GM12878 (cell line): ENCODE results near the gene SNX4. TPM values are rescaled to one million over a fixed set of nuclear protein-coding genes. Genes with fewer than 3 reads are reported as not detected.

ENCODE experiments used
- ATAC-seq: fragments of 200-7000 bp; cut with Tn5 transposase; 3 replicates; pipeline ENCODE4 v1.9.1; 2020; ENCODE audit warnings: mild to moderate bottlenecking, moderate library complexity
- BruUV-seq: library from RNA; stranded (reverse); fragments of 400-500 nt; replicated peaks from 2 replicates; lab custom pipeline; 2021; lab: Mats Ljungman, UMichigan
- CTCF ChIA-PET: fragments of 300-600 bp; sonication (Branson Sonifier 250); formaldehyde crosslinking; extraction: SDS; loops from one replicate; lab custom pipeline; 2021; ENCODE audit warnings: inconsistent platforms; lab: Yijun Ruan, JAX
- POLR2A ChIA-PET: fragments of 350-600 bp; formaldehyde crosslinking; extraction: SDS; loops from one replicate; lab custom pipeline; 2021; ENCODE audit warnings: inconsistent platforms; lab: Charles Lee
- RAD21 ChIA-PET: fragments of 300-600 bp; sonication (Branson Sonifier 250); formaldehyde crosslinking; loops from one replicate; lab custom pipeline; 2023; ENCODE audit warnings: antibody characterized with exemption; ENCODE audit not compliant: unreplicated experiment; lab: Charles Lee
- SMC1A ChIA-PET: fragments of 300-600 bp; sonication (Branson Sonifier 250); formaldehyde crosslinking; loops from one replicate; lab custom pipeline; 2023; ENCODE audit not compliant: unreplicated experiment, uncharacterized antibody; lab: Charles Lee
- DNase-seq: peaks from one replicate; pipeline ENCODE4 v3.0.0-alpha.2; 2011; ENCODE audit warnings: low read depth, low spot score
- FAIRE-seq: peaks from 3 replicates; lab custom pipeline; 2011; peaks lifted over from hg19 to GRCh38; lab: Jason Lieb, UNC
- H2AFZ ChIP-seq: 2 replicates; pipeline ENCODE4 v1.6.0; 2011; ENCODE audit warnings: low read depth, low read length, control low read depth; ENCODE audit not compliant: control insufficient read depth
- H3K27ac ChIP-seq: 2 replicates; pipeline ENCODE4 v1.5.1; 2011; ENCODE audit warnings: control low read depth; ENCODE audit not compliant: control insufficient read depth, insufficient read depth
- H3K27me3 ChIP-seq, 2 experiments: replicated peaks in 1 of 2; 2 replicates each; pipeline versions ENCODE4 v1.6.0 to v1.6.1; 2011; ENCODE audit warnings: low read length in 1 of 2; ENCODE audit not compliant: control insufficient read depth in 2 of 2, insufficient read depth in 2 of 2
- H3K36me3 ChIP-seq, 2 experiments: 2 replicates each; pipeline ENCODE4 v1.5.1; 2011; ENCODE audit warnings: low read length in 1 of 2; ENCODE audit not compliant: control insufficient read depth in 2 of 2, insufficient read depth in 2 of 2
- H3K4me1 ChIP-seq: 2 replicates; pipeline ENCODE4 v1.6.1; 2011; ENCODE audit warnings: mild to moderate bottlenecking, low read length, moderate library complexity, mixed read lengths; ENCODE audit not compliant: control insufficient read depth, insufficient read depth
- H3K4me2 ChIP-seq: 2 replicates; pipeline ENCODE4 v1.6.0; 2011; ENCODE audit warnings: control low read depth; ENCODE audit not compliant: control insufficient read depth, insufficient read depth
- H3K4me3 ChIP-seq: fragments of 200-600 bp; sonication (generic); 2 replicates; pipeline ENCODE4 v1.5.1; 2016
- H3K79me2 ChIP-seq: 2 replicates; pipeline ENCODE4 v1.6.0; 2011; ENCODE audit warnings: low read length; ENCODE audit not compliant: control insufficient read depth, insufficient read depth
- H3K9ac ChIP-seq: 2 replicates; pipeline ENCODE4 v1.8.0; 2011; ENCODE audit warnings: low read length, control low read depth, mixed read lengths; ENCODE audit not compliant: control insufficient read depth, insufficient read depth
- H3K9me3 ChIP-seq: replicated peaks from 3 replicates; pipeline ENCODE4 v1.5.1; 2011; ENCODE audit warnings: mild to moderate bottlenecking, low read length; ENCODE audit not compliant: control insufficient read depth, insufficient read depth
- H4K20me1 ChIP-seq: 2 replicates; pipeline ENCODE4 v1.6.0; 2011; ENCODE audit not compliant: control insufficient read depth, insufficient read depth
- CBFB ChIP-seq: IDR thresholded peaks from 2 replicates; pipeline ENCODE4 v1.6.1; 2016; ENCODE audit warnings: antibody characterized with exemption, low read depth
- CBX5 ChIP-seq: sonication (generic); IDR thresholded peaks from 2 replicates; pipeline ENCODE4 v1.6.1; 2016; ENCODE audit warnings: low read depth, moderate library complexity, mild to moderate bottlenecking, inconsistent platforms
- CHD1 ChIP-seq: IDR thresholded peaks from 2 replicates; pipeline ENCODE4 v1.6.1; 2012; ENCODE audit warnings: low read depth, low read length, improper control_type of control experiment
- FOXK2 ChIP-seq: fragments of 450-650 bp; IDR thresholded peaks from 2 replicates; pipeline ENCODE4 v1.6.1; 2017; ENCODE audit warnings: mild to moderate bottlenecking, moderate library complexity
- GATAD2B ChIP-seq: fragments of 450-650 bp; conservative IDR thresholded peaks from 2 replicates; pipeline ENCODE4 v1.6.1; 2017; ENCODE audit warnings: low read depth, mild to moderate bottlenecking, moderate library complexity
- IRF4 ChIP-seq: IDR thresholded peaks from 2 replicates; pipeline ENCODE4 v1.6.1; 2011; ENCODE audit warnings: low read depth, low read length
- JUND ChIP-seq: IDR thresholded peaks from 2 replicates; pipeline ENCODE4 v1.6.1; 2012; ENCODE audit warnings: low read depth, mild to moderate bottlenecking, low read length, improper control_type of control experiment, moderate library complexity
- KAT2A ChIP-seq: conservative IDR thresholded peaks from 2 replicates; pipeline ENCODE4 v1.6.1; 2011; ENCODE audit warnings: low read depth, low read length; ENCODE audit not compliant: control insufficient read depth
- MYB ChIP-seq: fragments of 150-350 bp; IDR thresholded peaks from 2 replicates; pipeline ENCODE4 v1.6.1; 2014; ENCODE audit warnings: mild to moderate bottlenecking, low read depth, low read length, borderline replicate concordance
- RBBP5 ChIP-seq: fragments of 200-600 bp; sonication (generic); conservative IDR thresholded peaks from 2 replicates; pipeline ENCODE4 v1.6.1; 2016
- RCOR1 ChIP-seq: conservative IDR thresholded peaks from 2 replicates; pipeline ENCODE4 v1.6.1; 2012; ENCODE audit warnings: low read depth, low read length, improper control_type of control experiment
- SMC3 ChIP-seq: IDR thresholded peaks from 2 replicates; pipeline ENCODE4 v1.6.1; 2011; ENCODE audit warnings: low read length, improper control_type of control experiment, borderline replicate concordance
- STAT1 ChIP-seq: fragments of 450-650 bp; conservative IDR thresholded peaks from 2 replicates; pipeline ENCODE4 v1.6.1; 2014; ENCODE audit warnings: antibody characterized with exemption, mild to moderate bottlenecking
- SUZ12 ChIP-seq: fragments of 200-600 bp; sonication (generic); IDR thresholded peaks from one replicate; pipeline ENCODE4 v1.6.1; 2018; ENCODE audit warnings: antibody characterized with exemption, mild to moderate bottlenecking; ENCODE audit not compliant: unreplicated experiment
- TAF1 ChIP-seq: IDR thresholded peaks from 2 replicates; pipeline ENCODE4 v1.6.1; 2011; ENCODE audit warnings: mild to moderate bottlenecking, low read depth, low read length, borderline replicate concordance
- TARDBP ChIP-seq: IDR thresholded peaks from 2 replicates; pipeline ENCODE4 v1.6.1; 2016; ENCODE audit warnings: borderline replicate concordance
- USF2 ChIP-seq: IDR thresholded peaks from 2 replicates; pipeline ENCODE4 v1.6.1; 2011; ENCODE audit warnings: low read depth, low read length, improper control_type of control experiment, borderline replicate concordance
- WGBS: methylation state at CpG from one replicate; pipeline ENCODE4 v1.1.6; 2016; ENCODE audit warnings: low lambda C conversion rate; ENCODE audit not compliant: insufficient replicate concordance, insufficient coverage; ENCODE audit errors: missing lambda C conversion rate; 5-methylcytosine and 5-hydroxymethylcytosine counted together
- in situ Hi-C: fragments of 300-500 bp; cut with MboI; formaldehyde crosslinking; loops from 9 replicates; pipeline ENCODE4 v1.14.3; 2018; ENCODE audit warnings: mixed read lengths
- intact Hi-C: fragments of 100-400 bp; cut with micrococcal nuclease; formaldehyde crosslinking; loops from one replicate; pipeline ENCODE4 v1.14.2; 2022; ENCODE audit not compliant: unreplicated experiment
- polyA plus RNA-seq, 11 experiments: library from polyadenylated mRNA; depleted of rRNA in 4 of 11; unstranded in 6 of 11; stranded (reverse) in 5 of 11; fragments of >200 nt; fragmentation: Nextera tagmentation in 4 of 11; fragmentation: Illumina TruSeq in 1 of 11; extraction: Ambion mirVana in 4 of 11; extraction: Trizol in 1 of 11; gene quantifications; 1 replicate in 1 of 11; 2 replicates in 10 of 11; pipeline versions ENCODE4 v1.2.1 to v1.2.3, GENCODE V29; 2011 to 2016; ENCODE audit warnings: inconsistent platforms in 2 of 11, missing spikeins in 2 of 11, low read depth in 1 of 11
- total RNA-seq, 4 experiments: library from RNA; depleted of rRNA in 3 of 4; stranded (reverse); fragments of >200 nt in 3 of 4; fragmentation: Illumina TruSeq in 1 of 4; extraction: Trizol in 1 of 4; gene quantifications; 2 replicates each; pipeline versions ENCODE4 v1.2.1 to v1.2.3, GENCODE V29; 2013 to 2021
- TF ChIP-seq, protein P1 (sequence below): IDR thresholded peaks from 2 replicates; pipeline ENCODE4 v1.6.1; 2011; ENCODE audit warnings: low read depth, mild to moderate bottlenecking, low read length, moderate library complexity, borderline replicate concordance; ENCODE audit errors: extremely low read depth
- TF ChIP-seq, protein P2 (sequence below): IDR thresholded peaks from 2 replicates; pipeline ENCODE4 v1.6.1; 2012; ENCODE audit warnings: low read depth, low read length, improper control_type of control experiment
- TF ChIP-seq, protein P3 (sequence below): fragments of 450-650 bp; IDR thresholded peaks from 2 replicates; pipeline ENCODE4 v1.6.1; 2017; ENCODE audit warnings: mild to moderate bottlenecking

The SNX4 gene
- total and polyA plus RNA-seq, 10 of the 15 experiments (the other 5 are each of a cell fraction or from before 2014, with no cell fraction given) = 33.4 to 94.5 (median 60.5) TPM

DNA sequence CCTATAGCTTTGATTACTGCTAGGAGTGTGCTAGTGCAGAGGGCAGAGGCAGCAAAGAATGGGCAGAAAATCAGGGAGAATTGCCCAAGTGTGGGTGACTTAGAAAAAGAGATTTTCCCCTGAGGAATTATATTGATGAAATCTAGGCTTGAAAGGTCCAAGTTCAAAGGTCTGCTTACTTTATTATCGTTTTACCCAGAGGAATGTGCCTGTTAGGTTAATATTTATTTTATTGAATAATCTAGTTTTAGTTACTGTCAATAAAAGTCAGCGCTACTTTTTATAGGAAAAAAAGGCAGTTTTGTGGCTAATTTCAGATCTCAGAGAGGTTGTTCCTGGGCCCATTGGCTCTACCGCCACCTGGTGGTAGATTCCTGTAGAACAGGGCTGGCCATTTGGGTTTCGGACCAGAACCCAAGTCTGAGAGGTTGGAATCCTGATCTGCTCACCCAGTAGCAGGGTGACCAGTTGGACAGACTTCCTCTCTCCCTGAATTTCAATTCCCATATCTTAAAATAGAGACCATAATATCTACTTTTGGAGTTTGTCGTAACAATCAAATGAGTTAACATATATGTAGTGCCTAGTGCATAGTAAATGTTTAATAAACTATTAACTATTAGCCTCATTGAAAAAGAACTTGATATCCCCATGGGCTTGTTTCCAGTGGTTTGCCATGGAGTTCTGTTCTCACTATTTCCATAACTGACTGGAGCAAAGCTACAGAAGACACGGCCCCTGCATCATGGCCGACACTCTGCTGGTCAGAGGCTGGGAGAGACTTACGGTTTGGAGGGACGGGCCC, 82.2 kb downstream of the SNX4 start (continued):
- TF ChIP-seq CBFB (no peak), CBX5 (no peak), JUND (no peak), CHD1 (no peak), GATAD2B (no peak)

- Histone ChIP-seq H3K79me2 (no peaks in the 10 kb centered on the region), H3K9me3 (no peaks in the 10 kb centered on the region), H3K4me3 (no peak overlapping the region), H4K20me1 (no peaks in the 10 kb centered on the region), H2AFZ (no peak overlapping the region), H3K27ac (no peak overlapping the region), H3K36me3 (no peaks in the 10 kb centered on the region), H3K4me1 (peaks cover 24% of the 10 kb centered on the region), H3K27me3 (no peaks in the 10 kb centered on the region), H3K9ac (no peak overlapping the region), H3K4me2 (no peak overlapping the region)
- no TSS peak for BruUV-seq
- POLR2A ChIA-PET = interaction anchor here (0.5 to 1.1 kb wide), 2 partner anchors 16 to 39 kb away, joined by 3 to 4 read pairs; no protein-coding TSS in a partner anchor
- no peak for FAIRE-seq
- intact Hi-C loops (loop anchor here (2.0 to 10.0 kb wide), 2 partner anchors 152 to 676 kb away; no protein-coding TSS in a partner anchor), in situ Hi-C loops (loop anchor here (5.0 to 25.0 kb wide), 2 partner anchors 450 to 675 kb away; no protein-coding TSS in a partner anchor)
- TF ChIP-seq STAT1 = no peak
- no peak for TF ChIP-seq SMC3
- TF ChIP-seq, protein P1, sequence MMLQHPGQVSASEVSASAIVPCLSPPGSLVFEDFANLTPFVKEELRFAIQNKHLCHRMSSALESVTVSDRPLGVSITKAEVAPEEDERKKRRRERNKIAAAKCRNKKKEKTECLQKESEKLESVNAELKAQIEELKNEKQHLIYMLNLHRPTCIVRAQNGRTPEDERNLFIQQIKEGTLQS = no peak
- TF ChIP-seq IRF4 = no peak
- TF ChIP-seq, protein P2, sequence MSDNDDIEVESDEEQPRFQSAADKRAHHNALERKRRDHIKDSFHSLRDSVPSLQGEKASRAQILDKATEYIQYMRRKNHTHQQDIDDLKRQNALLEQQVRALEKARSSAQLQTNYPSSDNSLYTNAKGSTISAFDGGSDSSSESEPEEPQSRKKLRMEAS = no peak
- no peak for TF ChIP-seq USF2
- no peak for TF ChIP-seq RBBP5
- TF ChIP-seq TAF1 = no peak
- TF ChIP-seq TARDBP = no peak
- no peak for TF ChIP-seq MYB
- TF ChIP-seq, protein P3, sequence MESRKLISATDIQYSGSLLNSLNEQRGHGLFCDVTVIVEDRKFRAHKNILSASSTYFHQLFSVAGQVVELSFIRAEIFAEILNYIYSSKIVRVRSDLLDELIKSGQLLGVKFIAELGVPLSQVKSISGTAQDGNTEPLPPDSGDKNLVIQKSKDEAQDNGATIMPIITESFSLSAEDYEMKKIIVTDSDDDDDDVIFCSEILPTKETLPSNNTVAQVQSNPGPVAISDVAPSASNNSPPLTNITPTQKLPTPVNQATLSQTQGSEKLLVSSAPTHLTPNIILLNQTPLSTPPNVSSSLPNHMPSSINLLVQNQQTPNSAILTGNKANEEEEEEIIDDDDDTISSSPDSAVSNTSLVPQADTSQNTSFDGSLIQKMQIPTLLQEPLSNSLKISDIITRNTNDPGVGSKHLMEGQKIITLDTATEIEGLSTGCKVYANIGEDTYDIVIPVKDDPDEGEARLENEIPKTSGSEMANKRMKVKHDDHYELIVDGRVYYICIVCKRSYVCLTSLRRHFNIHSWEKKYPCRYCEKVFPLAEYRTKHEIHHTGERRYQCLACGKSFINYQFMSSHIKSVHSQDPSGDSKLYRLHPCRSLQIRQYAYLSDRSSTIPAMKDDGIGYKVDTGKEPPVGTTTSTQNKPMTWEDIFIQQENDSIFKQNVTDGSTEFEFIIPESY = no peak
- no peak for TF ChIP-seq FOXK2
- TF ChIP-seq SUZ12 = no peak
- TF ChIP-seq KAT2A = no peak
- TF ChIP-seq RCOR1 = no peak
- CTCF ChIA-PET = interaction anchor here (0.7 to 8.3 kb wide), 10 partner anchors 9 to 676 kb away, joined by 3 to 90 read pairs (median 8); no protein-coding TSS in a partner anchor
- ATAC-seq = no peak
- DNase-seq = no peak
- RAD21 ChIA-PET = interaction anchor here (0.5 to 6.3 kb wide), 3 partner anchors 152 to 441 kb away, joined by 3 to 30 read pairs (median 3); no protein-coding TSS in a partner anchor
- WGBS = 79% methylated on average over 7 of the region's 7 CpGs
- SMC1A ChIA-PET = interaction anchor here (1.2 to 10.6 kb wide), 5 partner anchors 147 to 676 kb away, joined by 3 to 61 read pairs (median 4); no protein-coding TSS in a partner anchor
Observed at GRCh38 chr3:125436921-125437320, 83.1 kb downstream of the SNX4 start.
